HCT116 (cell line): ENCODE measurements around the gene MVK.

Experiments
- ATF3 ChIP-seq: IDR thresholded peaks from 2 replicates; pipeline ENCODE4 v1.6.1; 2012
- EGR1 ChIP-seq: IDR thresholded peaks from 2 replicates; pipeline ENCODE4 v1.6.1; 2012; ENCODE audit warnings: low read depth
- EZH2 ChIP-seq: fragments of 200-600 bp; sonication (generic); IDR thresholded peaks from 2 replicates; pipeline ENCODE4 v1.6.1; 2017; ENCODE audit warnings: antibody characterized with exemption, mixed run types
- MAX ChIP-seq: IDR thresholded peaks from 2 replicates; pipeline ENCODE4 v1.6.1; 2012
- POLR2A ChIP-seq: IDR thresholded peaks from 2 replicates; pipeline ENCODE4 v1.7.0; 2011; ENCODE audit warnings: borderline replicate concordance; ENCODE audit not compliant: insufficient read depth, insufficient read length; ENCODE audit errors: extremely low read depth
- POLR2AphosphoS5 ChIP-seq: IDR thresholded peaks from 2 replicates; pipeline ENCODE4 v1.6.1; 2011; ENCODE audit warnings: mild to moderate bottlenecking, low read depth, low read length, moderate library complexity
- REST ChIP-seq: IDR thresholded peaks from 2 replicates; pipeline ENCODE4 v1.6.1; 2012; ENCODE audit warnings: low read depth
- SIN3A ChIP-seq: IDR thresholded peaks from 2 replicates; pipeline ENCODE4 v1.6.1; 2012; ENCODE audit warnings: low read depth
- SP1 ChIP-seq: IDR thresholded peaks from 2 replicates; pipeline ENCODE4 v1.6.1; 2012; ENCODE audit warnings: low read depth
- SRF ChIP-seq: IDR thresholded peaks from 2 replicates; pipeline ENCODE4 v1.6.1; 2012; ENCODE audit warnings: low read depth
- YY1 ChIP-seq: IDR thresholded peaks from 2 replicates; pipeline ENCODE4 v1.6.1; 2011; ENCODE audit warnings: low read length, low read depth, moderate library complexity, mild to moderate bottlenecking; ENCODE audit not compliant: insufficient replicate concordance; ENCODE audit errors: extremely low read depth
- ZFX ChIP-seq: fragments of 450-650 bp; IDR thresholded peaks from 2 replicates; pipeline ENCODE4 v1.6.1; 2017
- TF ChIP-seq, protein P1 (sequence below), 3 experiments: fragments of 200-600 bp in 1 of 3; sonication (generic) in 1 of 3; IDR thresholded peaks in 2 of 3; conservative IDR thresholded peaks in 1 of 3; 2 replicates each; pipeline ENCODE4 v1.5.1; 2012 to 2017; ENCODE audit warnings: low read depth in 2 of 3, low read length in 2 of 3, antibody characterized with exemption in 1 of 3, borderline replicate concordance in 1 of 3, control low read depth in 1 of 3, mild to moderate bottlenecking in 1 of 3, mixed read lengths in 1 of 3, mixed run types in 1 of 3, moderate library complexity in 1 of 3; ENCODE audit not compliant: insufficient read depth in 1 of 3

- no peak for TF ChIP-seq REST
- TF ChIP-seq, protein P1, sequence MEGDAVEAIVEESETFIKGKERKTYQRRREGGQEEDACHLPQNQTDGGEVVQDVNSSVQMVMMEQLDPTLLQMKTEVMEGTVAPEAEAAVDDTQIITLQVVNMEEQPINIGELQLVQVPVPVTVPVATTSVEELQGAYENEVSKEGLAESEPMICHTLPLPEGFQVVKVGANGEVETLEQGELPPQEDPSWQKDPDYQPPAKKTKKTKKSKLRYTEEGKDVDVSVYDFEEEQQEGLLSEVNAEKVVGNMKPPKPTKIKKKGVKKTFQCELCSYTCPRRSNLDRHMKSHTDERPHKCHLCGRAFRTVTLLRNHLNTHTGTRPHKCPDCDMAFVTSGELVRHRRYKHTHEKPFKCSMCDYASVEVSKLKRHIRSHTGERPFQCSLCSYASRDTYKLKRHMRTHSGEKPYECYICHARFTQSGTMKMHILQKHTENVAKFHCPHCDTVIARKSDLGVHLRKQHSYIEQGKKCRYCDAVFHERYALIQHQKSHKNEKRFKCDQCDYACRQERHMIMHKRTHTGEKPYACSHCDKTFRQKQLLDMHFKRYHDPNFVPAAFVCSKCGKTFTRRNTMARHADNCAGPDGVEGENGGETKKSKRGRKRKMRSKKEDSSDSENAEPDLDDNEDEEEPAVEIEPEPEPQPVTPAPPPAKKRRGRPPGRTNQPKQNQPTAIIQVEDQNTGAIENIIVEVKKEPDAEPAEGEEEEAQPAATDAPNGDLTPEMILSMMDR (IDR thresholded peaks at IDR 0.05 in 2 of 3, conservative IDR thresholded peaks at IDR 0.05 in 1 of 3; ENCODE audit: borderline replicate concordance in 1 of 3, insufficient read depth in 1 of 3, low read depth in 2 of 3, low read length in 2 of 3) = no peak
- TF ChIP-seq YY1 = no peak
- TF ChIP-seq POLR2A = no peak
- TF ChIP-seq ZFX = no peak
- TF ChIP-seq MAX = no peak
- TF ChIP-seq SP1 = no peak
- TF ChIP-seq ATF3 = no peak
- no peak for TF ChIP-seq EZH2
- no peak for TF ChIP-seq POLR2AphosphoS5
- no peak for TF ChIP-seq EGR1
- TF ChIP-seq SRF = no peak
- TF ChIP-seq SIN3A = no peak
Observed at GRCh38 chr12:109561711-109562030, 11.9 kb upstream of the MVK start.
